Parathyroid adenoma (tissue), 2 donors: ENCODE data around the gene L3MBTL4.

Experiments
- H2AFZ ChIP-seq: fragments of 300-600 bp; sonication (generic); one replicate; pipeline ENCODE4 v1.7.0; 2017; ENCODE audit warnings: antibody characterized with exemption, mild to moderate bottlenecking
- H3K27ac ChIP-seq: fragments of 300-600 bp; sonication (generic); one replicate; pipeline ENCODE4 v1.7.0; 2017
- H3K27me3 ChIP-seq: fragments of 300-600 bp; sonication (generic); one replicate; pipeline ENCODE4 v1.7.0; 2017; ENCODE audit warnings: low read length; ENCODE audit not compliant: control insufficient read depth, insufficient read depth
- H3K36me3 ChIP-seq: fragments of 300-600 bp; sonication (generic); one replicate; pipeline ENCODE4 v1.7.0; 2017; ENCODE audit warnings: low read length; ENCODE audit not compliant: control insufficient read depth, insufficient read depth
- H3K4me1 ChIP-seq: fragments of 300-600 bp; sonication (generic); one replicate; pipeline ENCODE4 v1.7.0; 2017; ENCODE audit warnings: control low read depth
- H3K4me2 ChIP-seq: fragments of 300-600 bp; sonication (generic); one replicate; pipeline ENCODE4 v1.7.0; 2017; ENCODE audit warnings: low read length
- H3K4me3 ChIP-seq: fragments of 300-600 bp; sonication (generic); one replicate; pipeline ENCODE4 v1.7.0; 2017; ENCODE audit warnings: low read depth, low read length
- H3K79me2 ChIP-seq: fragments of 300-600 bp; sonication (generic); one replicate; pipeline ENCODE4 v1.7.0; 2017; ENCODE audit warnings: control low read depth
- H3K9ac ChIP-seq: fragments of 300-600 bp; sonication (generic); one replicate; pipeline ENCODE4 v1.7.0; 2017; ENCODE audit warnings: mild to moderate bottlenecking
- H3K9me3 ChIP-seq: fragments of 300-600 bp; sonication (generic); one replicate; pipeline ENCODE4 v1.7.0; 2017; ENCODE audit warnings: low read length; ENCODE audit not compliant: control insufficient read depth
- TF ChIP-seq, protein P1 (sequence below): fragments of 300-600 bp; sonication (generic); IDR thresholded peaks from one replicate; pipeline ENCODE4 v1.7.0; 2017; ENCODE audit warnings: antibody characterized with exemption, mild to moderate bottlenecking
- donor health status: primary hyperparathyroidism.

Gene L3MBTL4

DNA sequence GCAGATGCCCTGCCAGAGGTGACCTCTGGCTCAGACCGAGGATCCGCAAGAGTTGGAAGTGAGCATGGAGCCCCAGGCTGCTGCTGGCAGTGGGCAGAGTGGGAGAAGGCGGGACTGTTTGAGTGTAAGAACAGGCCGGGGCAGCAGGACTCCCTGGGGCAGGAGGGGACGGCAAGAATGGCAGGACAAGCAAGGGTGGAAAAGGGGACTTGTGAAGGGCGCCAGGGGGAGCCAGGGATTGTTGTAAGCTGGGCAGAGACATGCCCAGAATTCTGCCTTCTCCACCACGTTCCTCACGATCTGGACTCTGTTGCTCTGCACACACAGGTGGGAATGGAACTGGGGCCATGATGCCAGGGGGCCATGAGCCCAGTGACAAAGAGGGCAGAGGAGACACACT is 447.0 kb downstream of the L3MBTL4 start:
- no peak overlapping the region for H3K27ac ChIP-seq
- no peaks in the 10 kb centered on the region for H3K27me3 ChIP-seq
- no peaks in the 10 kb centered on the region for H3K4me1 ChIP-seq
- no peaks in the 10 kb centered on the region for H3K79me2 ChIP-seq
- H3K4me3 ChIP-seq = no peak overlapping the region
- H3K9ac ChIP-seq = no peak overlapping the region
- H3K4me2 ChIP-seq = no peak overlapping the region
- H3K9me3 ChIP-seq = no peaks in the 10 kb centered on the region
- H2AFZ ChIP-seq = no peak overlapping the region
- TF ChIP-seq, protein P1, sequence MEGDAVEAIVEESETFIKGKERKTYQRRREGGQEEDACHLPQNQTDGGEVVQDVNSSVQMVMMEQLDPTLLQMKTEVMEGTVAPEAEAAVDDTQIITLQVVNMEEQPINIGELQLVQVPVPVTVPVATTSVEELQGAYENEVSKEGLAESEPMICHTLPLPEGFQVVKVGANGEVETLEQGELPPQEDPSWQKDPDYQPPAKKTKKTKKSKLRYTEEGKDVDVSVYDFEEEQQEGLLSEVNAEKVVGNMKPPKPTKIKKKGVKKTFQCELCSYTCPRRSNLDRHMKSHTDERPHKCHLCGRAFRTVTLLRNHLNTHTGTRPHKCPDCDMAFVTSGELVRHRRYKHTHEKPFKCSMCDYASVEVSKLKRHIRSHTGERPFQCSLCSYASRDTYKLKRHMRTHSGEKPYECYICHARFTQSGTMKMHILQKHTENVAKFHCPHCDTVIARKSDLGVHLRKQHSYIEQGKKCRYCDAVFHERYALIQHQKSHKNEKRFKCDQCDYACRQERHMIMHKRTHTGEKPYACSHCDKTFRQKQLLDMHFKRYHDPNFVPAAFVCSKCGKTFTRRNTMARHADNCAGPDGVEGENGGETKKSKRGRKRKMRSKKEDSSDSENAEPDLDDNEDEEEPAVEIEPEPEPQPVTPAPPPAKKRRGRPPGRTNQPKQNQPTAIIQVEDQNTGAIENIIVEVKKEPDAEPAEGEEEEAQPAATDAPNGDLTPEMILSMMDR = no peak
- no peaks in the 10 kb centered on the region for H3K36me3 ChIP-seq

DNA sequence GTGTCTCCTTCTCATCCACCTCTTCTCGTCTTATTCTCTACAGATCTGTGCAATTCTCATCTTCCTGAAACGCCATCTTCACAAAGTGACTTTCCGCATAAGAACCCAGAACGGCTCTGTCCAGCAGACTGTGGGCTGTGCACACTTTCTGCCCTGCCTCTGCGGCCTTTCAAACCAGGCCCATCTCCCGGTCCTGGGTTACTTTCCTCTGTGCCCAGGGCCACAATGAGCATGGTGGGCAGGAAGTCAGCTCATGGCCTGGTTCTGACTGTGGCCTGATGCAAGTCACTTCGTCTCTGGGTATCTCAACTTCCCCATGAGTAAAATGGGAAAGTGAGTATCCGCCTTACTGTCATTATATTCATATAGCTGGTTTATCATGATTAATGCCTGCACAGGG is 447.7 kb downstream of the L3MBTL4 start:
- Histone ChIP-seq H3K27me3 (no peaks in the 10 kb centered on the region), H3K4me2 (no peak overlapping the region), H3K9ac (no peak overlapping the region), H3K9me3 (no peaks in the 10 kb centered on the region), H3K36me3 (no peaks in the 10 kb centered on the region), H3K4me1 (no peaks in the 10 kb centered on the region), H3K4me3 (no peak overlapping the region), H2AFZ (no peak overlapping the region), H3K27ac (no peak overlapping the region), H3K79me2 (no peaks in the 10 kb centered on the region)
- TF ChIP-seq, protein P1 = no peak

DNA sequence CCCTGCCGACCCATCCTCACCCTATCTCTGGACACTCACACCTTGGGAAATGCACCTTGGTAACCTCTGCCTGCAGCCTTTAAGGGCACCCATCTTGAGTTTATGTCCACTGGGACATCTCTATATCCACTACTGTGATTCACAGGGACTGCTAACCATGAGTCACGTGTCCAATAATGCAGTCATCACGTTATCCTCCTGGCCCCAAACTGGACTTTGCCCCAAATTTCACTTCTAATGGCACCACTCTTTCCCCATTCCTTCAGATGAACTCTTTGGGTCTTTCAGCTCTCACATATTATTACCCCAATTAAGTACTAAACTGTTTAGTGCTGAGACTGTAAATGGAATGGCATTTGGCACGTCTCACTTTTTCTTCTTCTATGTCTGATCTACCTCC is 448.2 kb downstream of the L3MBTL4 start:
- TF ChIP-seq, protein P1 = no peak
- H3K27me3 ChIP-seq = no peaks in the 10 kb centered on the region
- H3K36me3 ChIP-seq = no peaks in the 10 kb centered on the region
- H3K27ac ChIP-seq = no peak overlapping the region
- H3K4me2 ChIP-seq = no peak overlapping the region
- no peak overlapping the region for H2AFZ ChIP-seq
- H3K4me1 ChIP-seq = no peaks in the 10 kb centered on the region
- H3K9me3 ChIP-seq = no peaks in the 10 kb centered on the region
- no peak overlapping the region for H3K4me3 ChIP-seq
- no peak overlapping the region for H3K9ac ChIP-seq
- no peaks in the 10 kb centered on the region for H3K79me2 ChIP-seq

DNA sequence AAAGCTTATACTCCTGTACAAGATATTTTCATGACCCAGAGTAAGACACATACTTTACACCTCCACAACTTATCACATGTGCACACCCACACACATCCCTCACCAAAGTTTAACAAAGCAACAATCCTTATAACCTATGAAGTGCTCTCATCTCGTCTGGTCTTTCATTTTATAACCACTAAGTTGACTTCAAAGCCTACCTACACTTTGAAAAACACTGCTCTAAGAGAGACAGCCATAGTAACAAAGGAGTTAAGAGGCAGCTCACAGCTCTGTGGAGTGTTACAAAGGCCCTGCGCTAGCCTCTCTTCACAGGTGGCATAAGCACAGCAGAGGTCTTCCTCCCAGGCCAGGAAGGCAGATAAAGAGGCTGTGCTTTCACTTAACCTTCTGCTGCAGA is 449.7 kb downstream of the L3MBTL4 start:
- H3K4me2 ChIP-seq = no peak overlapping the region
- no peak overlapping the region for H3K4me3 ChIP-seq
- TF ChIP-seq, protein P1 = no peak
- no peak overlapping the region for H3K27ac ChIP-seq
- no peaks in the 10 kb centered on the region for H3K79me2 ChIP-seq
- no peaks in the 10 kb centered on the region for H3K36me3 ChIP-seq
- no peaks in the 10 kb centered on the region for H3K4me1 ChIP-seq
- H3K9ac ChIP-seq = no peak overlapping the region
- H3K27me3 ChIP-seq = no peaks in the 10 kb centered on the region
- no peak overlapping the region for H2AFZ ChIP-seq
- H3K9me3 ChIP-seq = no peaks in the 10 kb centered on the region

DNA sequence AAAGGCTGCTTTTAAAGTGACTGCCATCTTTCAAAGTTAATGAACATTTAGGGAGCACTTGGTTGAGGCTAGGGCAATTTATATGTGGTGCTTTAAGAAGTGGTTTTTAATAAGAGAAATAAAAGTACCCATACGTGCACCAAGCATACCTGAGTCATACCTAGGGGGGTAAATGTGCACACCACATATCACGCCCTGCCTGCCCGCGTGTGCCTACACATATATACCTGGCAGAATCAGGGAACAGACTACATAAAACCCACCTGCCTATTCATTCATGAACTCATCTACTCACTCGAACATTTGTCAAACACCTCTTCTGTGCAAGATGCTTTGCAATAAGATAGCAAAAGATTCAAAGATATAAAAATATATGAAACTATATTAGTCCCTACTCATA is 450.1 kb downstream of the L3MBTL4 start:
- H3K9me3 ChIP-seq = no peaks in the 10 kb centered on the region
- no peak overlapping the region for H2AFZ ChIP-seq
- no peaks in the 10 kb centered on the region for H3K4me1 ChIP-seq
- no peaks in the 10 kb centered on the region for H3K27me3 ChIP-seq
- no peaks in the 10 kb centered on the region for H3K79me2 ChIP-seq
- no peaks in the 10 kb centered on the region for H3K36me3 ChIP-seq
- H3K9ac ChIP-seq = no peak overlapping the region
- TF ChIP-seq, protein P1 = no peak
- H3K4me3 ChIP-seq = no peak overlapping the region
- no peak overlapping the region for H3K4me2 ChIP-seq
- no peak overlapping the region for H3K27ac ChIP-seq
